Gastrocnemius medialis (tissue), 4 donors: ENCODE results near the gene CPA3.

Experiments used
- POLR2A ChIP-seq, 2 donors: fragments of 450-650 bp; IDR thresholded peaks; one replicate each; pipeline ENCODE4 v1.6.1; 2017; ENCODE audit warnings: antibody characterized with exemption in 2 of 2, mild to moderate bottlenecking in 2 of 2, moderate library complexity in 2 of 2
- TF ChIP-seq, protein P1 (sequence below), 5 experiments: fragments of 450-650 bp in 3 of 5; fragments of 200-600 bp in 2 of 5; sonication (generic) in 2 of 5; IDR thresholded peaks in 4 of 5; conservative IDR thresholded peaks in 1 of 5; 1 replicate in 4 of 5; 2 replicates in 1 of 5; pipeline ENCODE4 v1.5.1; 2016 to 2019; ENCODE audit warnings: antibody characterized with exemption in 5 of 5, mild to moderate bottlenecking in 3 of 5, moderate library complexity in 3 of 5

DNA sequence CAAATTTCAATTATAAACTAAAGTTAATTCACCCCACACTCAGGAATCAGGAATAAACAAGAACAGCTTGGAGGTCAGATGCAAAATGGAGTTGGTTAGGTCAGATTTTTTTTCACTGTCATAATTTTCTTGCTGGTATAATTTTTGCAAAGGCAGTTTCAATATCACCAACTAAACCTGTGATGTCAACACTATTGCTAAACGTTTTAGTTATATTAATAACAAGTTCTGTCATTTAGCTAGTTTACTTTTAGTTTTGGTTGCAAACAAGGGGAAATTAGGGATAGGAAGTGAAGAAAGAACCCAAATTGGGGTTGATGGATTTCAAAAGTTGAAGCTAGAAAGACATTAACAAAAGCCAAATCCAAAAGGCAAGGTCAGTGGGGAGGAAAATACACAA is 42.1 kb upstream of the CPA3 start:
- TF ChIP-seq POLR2A (IDR thresholded peaks at IDR 0.05), result no peak
- TF ChIP-seq, protein P1, sequence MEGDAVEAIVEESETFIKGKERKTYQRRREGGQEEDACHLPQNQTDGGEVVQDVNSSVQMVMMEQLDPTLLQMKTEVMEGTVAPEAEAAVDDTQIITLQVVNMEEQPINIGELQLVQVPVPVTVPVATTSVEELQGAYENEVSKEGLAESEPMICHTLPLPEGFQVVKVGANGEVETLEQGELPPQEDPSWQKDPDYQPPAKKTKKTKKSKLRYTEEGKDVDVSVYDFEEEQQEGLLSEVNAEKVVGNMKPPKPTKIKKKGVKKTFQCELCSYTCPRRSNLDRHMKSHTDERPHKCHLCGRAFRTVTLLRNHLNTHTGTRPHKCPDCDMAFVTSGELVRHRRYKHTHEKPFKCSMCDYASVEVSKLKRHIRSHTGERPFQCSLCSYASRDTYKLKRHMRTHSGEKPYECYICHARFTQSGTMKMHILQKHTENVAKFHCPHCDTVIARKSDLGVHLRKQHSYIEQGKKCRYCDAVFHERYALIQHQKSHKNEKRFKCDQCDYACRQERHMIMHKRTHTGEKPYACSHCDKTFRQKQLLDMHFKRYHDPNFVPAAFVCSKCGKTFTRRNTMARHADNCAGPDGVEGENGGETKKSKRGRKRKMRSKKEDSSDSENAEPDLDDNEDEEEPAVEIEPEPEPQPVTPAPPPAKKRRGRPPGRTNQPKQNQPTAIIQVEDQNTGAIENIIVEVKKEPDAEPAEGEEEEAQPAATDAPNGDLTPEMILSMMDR (IDR thresholded peaks at IDR 0.05 in 4 of 5, conservative IDR thresholded peaks at IDR 0.05 in 1 of 5), result no peak
